Middle frontal gyrus (tissue), 1 donor: ENCODE results near the gene ADCY2.

Source experiments
- DNase-seq: peaks from one replicate; pipeline ENCODE4 v3.0.0-alpha.2; 2015; ENCODE audit warnings: low spot score; ENCODE audit errors: extremely low spot score

Gene ADCY2

DNA sequence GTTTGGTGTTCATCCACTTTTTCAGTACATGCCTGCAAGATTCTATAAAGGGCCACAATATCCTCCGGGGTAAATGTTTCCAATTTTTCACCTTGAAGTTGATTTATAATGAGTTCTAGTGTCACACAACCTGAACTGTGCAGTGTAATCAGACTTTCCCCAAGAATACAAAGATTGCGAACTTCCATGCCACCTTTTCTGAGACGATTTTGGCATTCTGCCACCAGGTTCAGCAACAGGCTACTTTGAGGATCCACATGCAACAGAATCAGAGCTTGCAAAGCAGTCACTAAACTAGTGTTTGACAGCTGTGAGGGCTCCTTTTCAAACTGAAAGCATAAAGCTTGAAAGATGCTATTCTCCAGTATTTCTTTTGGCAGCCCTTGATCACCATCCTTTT lies 471.3 kb downstream of the ADCY2 start:
- no peak for DNase-seq

DNA sequence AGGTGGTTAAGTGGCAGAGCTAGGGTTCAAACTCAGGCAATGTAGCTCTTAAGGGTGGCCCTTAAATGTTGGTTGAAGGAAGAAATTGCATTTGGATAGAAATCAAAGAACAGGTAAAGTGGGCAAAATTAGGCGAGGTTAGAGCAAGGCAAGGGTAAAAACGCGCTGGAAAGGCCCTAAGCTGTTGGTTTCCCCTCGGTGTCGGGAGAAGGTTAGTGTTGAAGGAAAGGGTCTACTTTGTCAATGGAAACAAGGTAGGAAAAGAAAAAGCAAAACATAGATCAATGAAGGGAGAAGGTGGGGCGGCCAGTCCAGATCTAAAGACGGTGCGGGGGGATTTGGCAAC lies 472.5 kb downstream of the ADCY2 start:
- DNase-seq = no peak

DNA sequence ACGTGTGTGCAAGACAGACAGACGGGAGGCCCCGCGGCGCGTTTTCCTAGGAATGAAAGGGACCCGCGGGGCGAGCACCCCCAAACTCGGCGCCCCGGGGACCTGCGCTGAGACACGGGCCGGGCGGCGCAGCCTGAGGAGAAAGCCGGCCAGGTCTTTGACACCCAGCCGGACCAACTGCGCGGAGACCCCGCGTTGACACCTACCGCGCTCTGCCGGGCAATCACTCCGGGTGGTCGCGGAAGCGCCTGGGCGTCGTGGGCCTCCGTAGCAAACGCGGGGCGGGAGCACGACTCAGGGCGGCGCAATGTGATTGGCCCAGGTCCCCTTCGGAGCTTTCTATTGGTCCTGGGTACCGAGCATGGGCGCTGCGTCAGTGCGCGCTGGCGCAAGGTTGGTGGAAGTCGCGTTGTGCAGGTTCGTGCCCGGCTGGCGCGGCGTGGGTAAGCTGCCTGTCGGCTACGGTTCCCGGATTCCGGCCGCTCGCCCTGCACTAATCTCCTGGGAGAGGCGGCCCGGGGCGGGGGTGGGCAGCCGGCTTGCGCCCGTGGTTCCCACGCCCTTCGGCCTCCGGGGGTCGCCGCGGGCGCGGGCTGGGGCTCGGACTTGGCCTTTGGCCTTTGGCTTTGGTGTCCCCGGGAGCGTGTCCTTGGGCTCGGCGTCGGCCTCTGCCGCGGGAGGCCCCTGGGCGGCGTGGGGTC lies 473.0 kb downstream of the ADCY2 start, which contains the start of the genes FASTKD3 and MTRR:
TSS of gene FASTKD3 (minus strand) at position 259 of the 701 bp plus-strand sequence. CDS start 948 bp downstream, outside the sequence.
TSS of gene MTRR (plus strand) at position 376 of the 701 bp plus-strand sequence. CDS start 1,647 bp downstream, outside the sequence.
- DNase-seq = peak; percentile 95

DNA sequence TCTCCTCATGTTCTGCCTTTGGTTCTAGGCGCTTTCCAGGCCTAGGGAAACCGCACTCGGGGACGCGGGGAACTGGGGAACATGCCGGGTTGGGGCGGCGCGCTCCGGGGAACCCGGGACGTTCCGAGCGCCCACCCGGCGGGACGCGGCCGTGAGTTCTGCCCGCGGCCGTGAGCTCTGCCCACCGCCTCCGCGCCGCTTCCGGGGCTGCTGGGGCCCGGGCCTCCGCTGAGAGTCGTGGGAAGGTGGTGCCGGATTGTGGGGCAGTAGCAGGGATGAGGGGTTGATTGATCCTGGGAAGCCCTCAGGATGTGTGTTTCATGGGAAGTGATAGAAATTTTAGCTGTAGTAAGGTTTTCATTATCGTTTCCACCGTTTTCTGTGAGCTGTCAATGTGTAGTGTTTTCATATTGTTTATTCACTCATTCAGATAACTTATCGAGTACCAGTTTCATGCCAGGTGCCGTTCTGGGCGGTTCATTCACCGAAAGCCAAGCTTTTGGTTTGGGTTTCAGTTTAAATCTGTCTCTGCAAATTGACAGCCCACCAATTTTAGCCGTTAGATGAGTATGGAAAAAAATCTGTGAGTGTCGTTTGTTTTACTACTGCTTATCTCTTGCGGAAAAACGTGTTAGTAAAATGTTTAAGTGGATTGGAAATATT lies 473.7 kb downstream of the ADCY2 start:
- DNase-seq = no peak

DNA sequence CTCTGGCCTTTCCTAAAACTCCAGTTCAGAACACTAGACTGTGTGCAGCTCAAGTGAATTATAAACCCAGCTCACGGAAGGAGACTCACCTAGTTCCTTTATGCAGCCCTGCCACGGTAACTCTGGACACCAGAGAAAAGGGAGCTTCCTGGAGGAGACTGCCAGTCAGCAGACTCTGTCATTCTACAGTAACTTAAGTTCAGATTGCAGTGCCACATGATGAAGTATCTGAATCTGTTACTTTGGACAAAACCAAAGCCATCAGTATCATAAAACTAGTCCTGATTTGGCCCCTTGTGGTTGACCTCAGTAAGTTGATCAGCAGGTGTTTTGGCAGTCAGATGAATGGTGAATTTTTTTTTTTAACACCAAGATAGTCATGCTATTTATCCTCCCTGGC lies 475.7 kb downstream of the ADCY2 start:
- DNase-seq = no peak

DNA sequence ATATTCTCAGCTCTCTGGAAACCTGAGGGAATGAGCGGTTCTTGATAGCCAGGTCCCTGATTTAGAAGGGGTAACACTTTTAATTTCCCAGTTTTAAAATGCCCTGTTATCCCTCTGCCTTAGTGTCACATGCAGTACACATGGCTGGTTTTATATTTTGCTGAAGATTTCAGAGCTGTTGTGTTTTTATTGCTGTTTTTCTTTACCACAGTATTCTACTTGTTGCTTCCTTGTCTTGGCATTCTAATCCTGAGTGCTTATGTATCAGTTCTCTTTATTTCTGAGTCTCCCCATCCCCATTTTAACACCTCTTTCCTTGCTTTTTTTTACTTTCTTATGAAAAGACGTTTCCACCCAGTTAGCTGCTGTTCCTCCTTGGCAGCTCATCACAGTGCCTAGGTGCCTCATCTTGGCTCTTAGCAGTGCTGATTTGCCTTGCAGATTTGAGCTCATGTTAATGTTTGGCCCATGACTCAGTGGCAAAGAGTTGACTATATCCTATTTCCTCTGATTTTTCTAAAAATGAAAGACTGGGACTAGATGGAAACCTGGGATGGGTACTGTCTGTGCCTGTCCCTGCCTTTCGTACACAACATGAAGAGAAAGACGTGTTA lies 476.7 kb downstream of the ADCY2 start:
- no peak for DNase-seq

DNA sequence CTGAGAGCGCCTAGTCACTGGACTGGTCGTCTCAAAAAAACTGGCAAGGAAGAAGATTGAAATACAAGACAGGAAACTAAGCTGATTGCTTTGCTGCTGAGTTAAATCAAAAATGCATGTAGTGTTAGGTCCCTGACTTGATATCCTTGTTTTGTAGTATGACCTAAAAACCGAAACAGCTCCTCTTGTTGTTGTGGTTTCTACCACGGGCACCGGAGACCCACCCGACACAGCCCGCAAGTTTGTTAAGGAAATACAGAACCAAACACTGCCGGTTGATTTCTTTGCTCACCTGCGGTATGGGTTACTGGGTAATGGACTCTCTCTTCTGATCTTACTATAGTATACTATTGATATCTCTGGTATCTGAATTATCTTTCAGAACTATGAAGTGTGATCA lies 477.3 kb downstream of the ADCY2 start:
- DNase-seq = no peak

DNA sequence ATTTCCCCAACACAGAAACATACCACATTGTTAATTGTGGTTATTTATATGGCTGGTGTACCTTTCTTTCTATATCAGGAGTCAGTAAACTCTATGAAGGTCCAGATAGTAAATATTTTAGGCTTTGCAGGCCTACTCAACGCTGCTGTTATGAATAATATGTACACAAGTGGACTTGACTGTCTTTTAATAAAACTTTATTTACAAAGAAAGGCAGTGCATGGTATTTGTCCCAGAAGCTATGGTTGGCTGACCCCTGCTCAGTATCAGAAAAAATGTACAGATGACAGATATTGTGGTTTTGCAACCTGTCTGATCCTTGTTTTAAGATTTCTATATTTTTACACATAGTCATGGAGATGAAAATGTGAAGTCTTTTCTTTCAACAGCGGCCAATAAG lies 478.7 kb downstream of the ADCY2 start:
- no peak for DNase-seq

DNA sequence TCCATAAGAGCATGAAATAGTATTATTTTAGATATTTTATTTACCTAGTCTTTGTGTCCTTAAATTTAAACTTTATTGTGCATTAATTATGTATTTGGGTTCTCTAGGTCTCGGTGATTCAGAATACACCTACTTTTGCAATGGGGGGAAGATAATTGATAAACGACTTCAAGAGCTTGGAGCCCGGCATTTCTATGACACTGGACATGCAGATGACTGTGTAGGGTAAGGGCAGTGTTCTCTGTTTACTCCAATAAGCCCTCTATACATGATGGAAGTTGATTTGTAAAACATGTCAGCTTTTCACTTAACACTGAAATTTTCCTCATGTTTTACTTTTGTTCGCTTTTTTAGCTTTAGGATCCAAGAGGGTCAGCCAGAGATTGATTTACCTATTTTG lies 479.2 kb downstream of the ADCY2 start:
- no peak for DNase-seq

DNA sequence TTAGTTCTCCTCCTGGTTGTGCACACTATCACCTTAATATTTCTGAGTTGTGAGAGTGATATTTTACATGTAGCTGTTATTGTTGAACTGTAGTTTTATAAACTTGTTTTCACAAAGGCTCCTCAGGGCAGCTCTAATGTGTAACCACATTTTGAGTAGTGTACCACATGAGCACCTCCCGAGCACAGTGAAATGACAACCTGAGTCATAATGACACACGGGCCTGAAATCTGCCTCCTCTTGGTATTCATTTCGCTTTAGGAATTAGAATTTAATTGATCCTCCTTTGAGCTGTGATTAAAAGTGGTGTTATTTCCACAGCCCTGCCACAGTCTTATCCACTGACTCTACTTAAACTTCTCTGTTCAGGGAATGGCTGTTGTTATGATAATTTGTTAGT lies 480.9 kb downstream of the ADCY2 start:
- no peak for DNase-seq

DNA sequence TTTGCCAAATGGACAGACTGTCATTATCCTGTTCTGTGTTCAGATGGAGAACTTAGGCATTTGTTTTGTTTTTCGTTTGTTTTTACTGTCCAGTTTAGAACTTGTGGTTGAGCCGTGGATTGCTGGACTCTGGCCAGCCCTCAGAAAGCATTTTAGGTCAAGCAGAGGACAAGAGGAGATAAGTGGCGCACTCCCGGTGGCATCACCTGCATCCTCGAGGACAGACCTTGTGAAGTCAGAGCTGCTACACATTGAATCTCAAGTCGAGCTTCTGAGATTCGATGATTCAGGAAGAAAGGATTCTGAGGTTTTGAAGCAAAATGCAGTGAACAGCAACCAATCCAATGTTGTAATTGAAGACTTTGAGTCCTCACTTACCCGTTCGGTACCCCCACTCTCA lies 481.9 kb downstream of the ADCY2 start:
- DNase-seq = no peak

DNA sequence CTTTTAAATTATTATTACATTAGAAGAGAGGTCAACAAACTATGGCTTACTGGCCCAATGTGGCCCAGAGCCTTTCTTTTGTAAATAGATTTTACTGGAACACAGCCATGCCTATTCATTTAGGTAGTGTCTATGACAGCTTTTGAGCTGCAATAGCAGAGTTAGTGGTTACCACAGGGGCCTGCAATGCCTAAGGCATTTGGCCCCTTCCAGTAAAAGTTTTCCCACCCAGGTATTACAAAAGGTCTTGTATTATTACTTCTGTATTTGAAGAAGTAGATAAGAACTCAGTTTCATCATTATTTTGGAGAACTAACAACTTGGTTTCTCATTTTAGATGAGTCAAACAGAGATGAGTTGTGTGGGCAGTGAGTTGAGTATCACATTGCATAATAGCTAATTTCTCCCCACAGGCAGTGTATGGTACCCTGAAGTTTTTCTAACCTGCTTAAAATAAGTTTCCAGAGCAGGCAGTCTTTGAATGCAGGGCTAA lies 482.5 kb downstream of the ADCY2 start:
- no peak for DNase-seq
